ENCODE measurements around the gene CAV2.

CAV2 gene

DNA sequence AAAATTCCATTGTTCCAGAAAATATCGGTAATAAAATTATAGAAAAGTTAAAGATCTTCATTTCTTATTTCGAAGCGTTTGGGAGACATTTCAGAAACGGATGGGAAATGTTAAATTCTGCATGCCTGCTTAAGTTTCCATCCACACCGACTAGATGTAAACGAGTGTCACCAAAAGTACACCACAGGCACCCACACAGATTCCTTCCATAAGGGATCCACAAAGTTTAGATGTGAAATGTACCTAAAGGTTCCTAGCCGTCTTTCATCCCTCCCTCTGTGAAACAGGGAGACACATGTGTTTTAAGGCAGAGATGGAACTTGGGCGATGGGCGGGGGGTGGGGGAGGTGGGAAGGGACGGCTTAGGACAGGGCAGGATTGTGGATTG is 24.7 kb downstream of the CAV2 start:
- no peaks in the 10 kb centered on the region for H3K36me3 Mint-ChIP-seq (ENCODE audit: low read depth)
- H3K4me1 Mint-ChIP-seq (ENCODE audit: low read depth), result peaks cover 10% of the 10 kb centered on the region
- DNase-seq (ENCODE audit: low spot score), result no peak
- no peaks in the 10 kb centered on the region for H3K9me3 Mint-ChIP-seq
- H3K27ac Mint-ChIP-seq, result no peak overlapping the region
- peaks cover 83% of the 10 kb centered on the region for H3K27me3 Mint-ChIP-seq (ENCODE audit: low read depth)
- no peak overlapping the region for H3K4me3 Mint-ChIP-seq

DNA sequence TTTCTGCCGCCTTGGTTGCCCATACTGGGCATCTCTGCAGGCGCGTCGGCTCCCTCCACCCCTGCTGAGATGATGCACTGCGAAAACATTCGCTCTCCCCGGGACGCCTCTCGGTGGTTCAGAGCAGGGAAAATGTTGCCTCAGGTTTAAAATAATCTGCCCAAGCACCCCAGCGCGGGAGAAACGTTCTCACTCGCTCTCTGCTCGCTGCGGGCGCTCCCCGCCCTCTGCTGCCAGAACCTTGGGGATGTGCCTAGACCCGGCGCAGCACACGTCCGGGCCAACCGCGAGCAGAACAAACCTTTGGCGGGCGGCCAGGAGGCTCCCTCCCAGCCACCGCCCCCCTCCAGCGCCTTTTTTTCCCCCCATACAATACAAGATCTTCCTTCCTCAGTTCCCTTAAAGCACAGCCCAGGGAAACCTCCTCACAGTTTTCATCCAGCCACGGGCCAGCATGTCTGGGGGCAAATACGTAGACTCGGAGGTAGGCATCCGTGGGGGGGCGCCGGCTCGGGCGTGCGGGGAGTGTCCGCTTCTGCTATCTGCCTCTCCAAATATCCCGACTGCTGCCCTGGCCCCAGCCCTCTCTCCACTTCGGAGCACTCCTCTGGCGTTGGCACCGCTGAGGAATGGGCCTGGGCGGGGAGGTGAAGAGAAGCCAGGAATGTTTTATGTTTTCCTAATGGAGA is 25.2 kb downstream of the CAV2 start, which contains the start of gene CAV1:
Gene CAV1 (plus strand): TSS at position 428 of the 689 bp plus-strand sequence. CDS start 27 bp downstream, at position 455.
- H3K27me3 Mint-ChIP-seq (ENCODE audit: low read depth), result peaks cover 81% of the 10 kb centered on the region
- peak within 1 kb of the TSS; percentile 87 for H3K4me3 Mint-ChIP-seq
- H3K4me1 Mint-ChIP-seq (ENCODE audit: low read depth), result peaks cover 10% of the 10 kb centered on the region
- no peak within 1 kb of the TSS for H3K27ac Mint-ChIP-seq
- H3K9me3 Mint-ChIP-seq, result no peaks in the 10 kb centered on the region
- H3K36me3 Mint-ChIP-seq (ENCODE audit: low read depth), result no peaks in the 10 kb centered on the region
- DNase-seq (ENCODE audit: low spot score), result no peak

DNA sequence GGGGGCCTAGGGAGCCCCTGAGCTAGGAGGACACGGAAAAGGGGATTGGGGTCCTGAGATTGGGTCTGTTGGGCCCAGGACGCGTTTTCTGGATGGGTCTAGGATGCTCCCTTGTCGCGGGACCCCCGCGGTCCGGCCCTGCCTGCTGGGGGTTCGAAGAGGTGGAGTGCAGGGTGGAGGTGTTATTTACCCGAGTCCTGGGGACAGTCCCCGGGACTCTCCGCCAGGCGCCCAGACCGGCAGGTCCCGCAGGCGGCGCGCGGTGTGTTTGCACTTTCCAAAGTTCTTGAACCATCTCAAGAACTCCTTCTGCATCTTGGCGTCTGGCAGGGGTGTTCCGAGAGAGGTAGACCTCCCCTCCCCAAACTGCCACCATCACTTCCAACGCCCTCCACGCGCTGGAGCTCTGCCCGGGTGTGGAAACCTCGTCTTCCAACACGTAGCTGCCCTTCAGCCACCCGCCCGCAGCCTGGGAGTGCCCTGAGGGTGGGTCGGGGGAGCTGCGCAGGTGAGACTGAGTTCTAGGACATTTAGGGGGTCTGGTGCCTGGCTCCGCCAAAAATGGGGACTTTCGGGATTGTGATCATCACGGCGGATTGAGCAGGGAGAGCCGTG is 25.9 kb downstream of the CAV2 start:
- H3K4me1 Mint-ChIP-seq (ENCODE audit: low read depth), result peaks cover 10% of the 10 kb centered on the region
- peak; percentile 22 for DNase-seq (ENCODE audit: low spot score)
- no peaks in the 10 kb centered on the region for H3K36me3 Mint-ChIP-seq (ENCODE audit: low read depth)
- no peak overlapping the region for H3K27ac Mint-ChIP-seq
- peak overlapping the region; percentile 87 for H3K4me3 Mint-ChIP-seq
- no peaks in the 10 kb centered on the region for H3K9me3 Mint-ChIP-seq
- H3K27me3 Mint-ChIP-seq (ENCODE audit: low read depth), result peaks cover 79% of the 10 kb centered on the region

DNA sequence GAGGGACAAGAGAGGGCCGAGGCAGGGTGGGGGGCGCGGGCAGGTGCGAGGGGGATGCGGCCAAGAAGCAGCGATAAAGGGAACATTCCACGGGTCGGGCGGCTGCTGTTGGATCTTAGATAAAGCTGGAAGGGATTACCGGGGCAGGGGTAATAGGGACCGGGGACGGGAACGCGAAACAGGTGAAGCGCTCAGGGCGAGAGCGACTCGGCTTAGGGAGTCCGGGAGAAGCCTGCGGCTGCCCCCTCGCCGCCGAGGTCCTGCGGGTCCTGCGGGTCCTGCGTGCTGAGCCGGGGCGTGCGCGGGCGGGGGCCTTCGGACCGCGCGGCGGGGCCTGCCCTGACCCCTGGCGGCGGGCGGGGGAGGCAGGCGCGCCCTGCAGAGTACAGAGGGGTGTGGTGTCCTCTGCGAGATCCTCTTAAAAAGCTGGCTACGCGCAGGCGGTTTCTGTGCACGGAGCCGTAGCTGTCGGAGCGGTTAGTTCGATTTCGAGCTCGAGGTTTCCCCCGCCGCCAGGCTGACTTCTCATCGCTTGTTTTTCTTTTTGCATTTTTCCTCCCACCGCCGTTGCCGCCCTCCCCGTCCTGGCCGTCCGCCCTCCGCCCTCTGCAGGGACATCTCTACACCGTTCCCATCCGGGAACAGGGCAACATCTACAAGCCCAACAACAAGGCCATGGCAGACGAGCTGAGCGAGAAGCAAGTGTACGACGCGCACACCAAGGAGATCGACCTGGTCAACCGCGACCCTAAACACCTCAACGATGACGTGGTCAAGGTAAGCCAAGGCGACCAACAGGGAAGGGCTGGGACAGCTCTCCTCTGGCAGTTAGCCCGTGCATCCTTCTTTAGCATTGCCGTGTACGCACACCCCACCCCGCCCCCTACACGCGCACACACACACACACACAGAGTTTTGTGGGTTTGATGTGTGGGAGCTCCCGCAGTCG is 26.6 kb downstream of the CAV2 start:
- no peak overlapping the region for H3K27ac Mint-ChIP-seq
- H3K27me3 Mint-ChIP-seq (ENCODE audit: low read depth), result peaks cover 79% of the 10 kb centered on the region
- peak overlapping the region; percentile 87 for H3K4me3 Mint-ChIP-seq
- H3K9me3 Mint-ChIP-seq, result no peaks in the 10 kb centered on the region
- no peaks in the 10 kb centered on the region for H3K36me3 Mint-ChIP-seq (ENCODE audit: low read depth)
- H3K4me1 Mint-ChIP-seq (ENCODE audit: low read depth), result peaks cover 10% of the 10 kb centered on the region
- peak; percentile 66 for DNase-seq (ENCODE audit: low spot score)

DNA sequence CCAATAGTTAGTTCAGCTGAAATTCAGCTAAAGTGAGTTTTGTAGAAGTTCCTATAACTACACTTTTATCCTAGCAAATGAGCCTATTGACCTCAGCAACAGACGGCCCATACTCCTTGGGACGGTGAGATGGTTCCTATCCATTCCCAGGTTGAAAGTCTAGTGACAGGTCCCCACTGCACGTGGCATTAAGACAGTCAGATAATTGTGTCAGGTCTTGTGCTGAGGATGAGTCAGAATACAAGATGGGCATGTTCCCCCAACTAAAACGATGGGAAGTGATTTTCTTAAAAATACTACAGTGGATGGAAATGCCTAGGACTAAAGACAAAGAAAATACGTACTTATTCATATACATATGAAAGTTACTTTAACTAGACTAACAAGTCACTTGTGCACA is 27.4 kb downstream of the CAV2 start:
- DNase-seq (ENCODE audit: low spot score), result no peak

DNA sequence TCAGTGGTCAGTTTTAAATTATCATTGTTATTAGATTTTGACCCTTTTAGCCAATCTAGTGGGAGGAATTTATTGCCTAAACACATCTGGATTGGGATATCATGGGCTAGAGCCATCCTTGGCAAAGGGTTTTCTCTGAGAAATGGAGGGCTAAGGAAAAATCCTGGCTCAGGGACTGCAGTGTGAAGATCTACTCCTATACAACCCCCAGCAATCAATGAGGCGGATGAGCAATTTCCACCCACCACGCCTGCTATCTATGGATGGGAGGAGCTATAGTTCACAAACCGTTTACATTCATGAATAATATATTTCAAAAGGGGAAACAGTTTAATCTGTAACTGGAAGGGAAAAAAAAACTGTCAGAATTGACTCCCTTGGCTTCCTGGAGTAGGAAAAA is 28.0 kb downstream of the CAV2 start:
- no peak for DNase-seq (ENCODE audit: low spot score)
- Mint-ChIP-seq H3K4me3 (no peak overlapping the region), H3K27me3 (ENCODE audit: low read depth) (peaks cover 73% of the 10 kb centered on the region), H3K36me3 (ENCODE audit: low read depth) (no peaks in the 10 kb centered on the region), H3K9me3 (no peaks in the 10 kb centered on the region), H3K4me1 (ENCODE audit: low read depth) (peaks cover 10% of the 10 kb centered on the region), H3K27ac (no peak overlapping the region)

More for the DNA sequence above, 27.4 kb downstream of the CAV2 start:
- no peak overlapping the region for H3K27ac Mint-ChIP-seq
- H3K4me3 Mint-ChIP-seq, result peak overlapping the region; percentile 77
- no peaks in the 10 kb centered on the region for H3K9me3 Mint-ChIP-seq
- H3K4me1 Mint-ChIP-seq (ENCODE audit: low read depth), result peaks cover 10% of the 10 kb centered on the region
- H3K36me3 Mint-ChIP-seq (ENCODE audit: low read depth), result no peaks in the 10 kb centered on the region
- H3K27me3 Mint-ChIP-seq (ENCODE audit: low read depth), result peaks cover 75% of the 10 kb centered on the region

DNA sequence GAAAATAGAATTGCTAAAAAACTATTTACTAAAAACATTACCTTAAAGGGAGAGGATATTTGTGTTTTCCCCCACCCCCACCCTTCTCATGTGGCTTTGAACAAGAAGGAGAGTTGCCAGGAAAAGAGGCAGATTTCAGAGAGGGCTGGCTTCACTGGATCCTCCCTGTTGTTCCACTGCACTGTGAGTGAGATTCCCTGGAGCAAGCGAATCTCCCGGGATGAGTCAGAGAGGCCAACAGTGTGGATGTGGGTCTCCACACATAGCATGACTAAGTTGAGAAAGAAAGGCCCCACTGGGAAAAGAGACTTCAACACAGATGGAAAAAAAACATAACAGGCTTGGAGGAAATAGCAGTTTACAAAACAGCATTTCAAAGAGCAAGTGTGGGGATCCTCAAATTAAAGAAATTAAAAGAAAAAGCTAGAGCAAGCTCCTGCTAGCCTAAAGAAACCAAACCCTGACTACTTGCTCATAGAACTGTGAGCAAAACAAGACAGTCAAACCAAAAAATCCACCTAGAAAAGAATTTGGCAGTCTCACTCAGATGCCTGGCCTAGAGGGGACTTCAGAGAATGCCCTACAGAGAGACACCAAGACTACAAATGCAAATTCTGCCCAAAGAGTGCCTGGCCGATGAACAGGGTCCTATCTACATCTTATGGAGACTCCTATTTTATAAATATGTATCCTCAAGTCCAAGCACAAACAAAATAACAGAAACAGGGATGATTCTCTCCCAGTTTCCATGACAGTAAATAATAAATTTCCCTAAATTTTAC is 28.7 kb downstream of the CAV2 start:
- H3K4me3 Mint-ChIP-seq, result no peak overlapping the region
- peaks cover 10% of the 10 kb centered on the region for H3K4me1 Mint-ChIP-seq (ENCODE audit: low read depth)
- no peaks in the 10 kb centered on the region for H3K9me3 Mint-ChIP-seq
- H3K36me3 Mint-ChIP-seq (ENCODE audit: low read depth), result no peaks in the 10 kb centered on the region
- H3K27ac Mint-ChIP-seq, result no peak overlapping the region
- H3K27me3 Mint-ChIP-seq (ENCODE audit: low read depth), result peaks cover 71% of the 10 kb centered on the region
- no peak for DNase-seq (ENCODE audit: low spot score)

DNA sequence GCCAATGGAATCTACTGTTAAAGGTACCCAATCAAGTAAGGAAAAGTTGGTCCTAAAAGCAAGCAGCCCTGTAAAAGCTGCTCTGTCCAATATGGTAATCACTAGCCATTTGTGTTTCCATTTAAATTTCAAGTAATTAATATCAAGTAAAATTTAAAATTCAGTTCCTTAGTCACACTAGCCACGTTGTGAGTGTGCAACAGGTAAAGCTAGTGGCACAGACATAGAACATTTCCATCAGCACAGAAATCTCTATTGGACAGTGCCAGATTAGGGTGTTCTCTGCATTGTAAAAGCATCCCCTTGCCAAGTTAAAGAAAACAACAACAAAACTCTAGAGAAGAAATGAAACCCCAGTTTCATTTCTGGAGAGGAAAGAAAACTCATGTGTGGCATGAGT is 29.7 kb downstream of the CAV2 start:
- Mint-ChIP-seq H3K36me3 (ENCODE audit: low read depth) (no peaks in the 10 kb centered on the region), H3K27me3 (ENCODE audit: low read depth) (peaks cover 60% of the 10 kb centered on the region), H3K27ac (no peak overlapping the region), H3K4me1 (ENCODE audit: low read depth) (peaks cover 10% of the 10 kb centered on the region), H3K9me3 (no peaks in the 10 kb centered on the region), H3K4me3 (no peak overlapping the region)
- no peak for DNase-seq (ENCODE audit: low spot score)

DNA sequence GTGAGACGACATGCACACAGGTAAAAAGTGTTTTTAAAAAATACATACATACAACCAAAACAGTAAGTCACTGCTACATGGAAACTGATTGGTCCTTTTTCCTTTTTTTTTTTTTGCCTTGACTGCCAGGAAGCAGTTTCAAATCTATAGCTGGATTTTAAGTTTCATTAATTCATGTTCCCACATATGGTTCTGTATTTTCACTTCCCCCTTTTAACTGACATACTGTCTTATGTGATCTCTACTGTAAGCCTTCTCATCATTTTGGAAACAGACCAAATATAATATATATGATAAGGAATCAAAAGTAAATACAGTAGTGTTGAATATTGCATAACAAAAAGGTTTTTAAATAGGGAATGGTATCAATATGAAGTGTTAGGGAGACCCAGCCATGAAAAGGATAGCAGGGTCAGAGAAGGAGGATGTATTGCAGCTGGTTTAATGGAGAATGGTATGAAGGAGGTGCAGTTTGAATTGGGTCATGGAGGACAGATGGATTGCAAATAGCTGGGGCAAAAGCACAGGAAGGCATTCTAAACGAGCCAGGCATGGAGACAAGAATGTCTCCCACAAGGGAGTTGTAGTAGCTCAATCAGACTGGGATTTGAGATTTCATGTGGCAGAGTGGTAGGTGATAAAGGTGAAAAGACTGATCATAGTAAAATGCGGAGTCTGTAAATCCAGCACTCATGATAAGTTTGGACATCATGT is 30.7 kb downstream of the CAV2 start:
- H3K4me1 Mint-ChIP-seq (ENCODE audit: low read depth), result peaks cover 4% of the 10 kb centered on the region
- H3K27me3 Mint-ChIP-seq (ENCODE audit: low read depth), result peaks cover 51% of the 10 kb centered on the region
- no peaks in the 10 kb centered on the region for H3K9me3 Mint-ChIP-seq
- no peak for DNase-seq (ENCODE audit: low spot score)
- no peak overlapping the region for H3K27ac Mint-ChIP-seq
- H3K4me3 Mint-ChIP-seq, result no peak overlapping the region
- H3K36me3 Mint-ChIP-seq (ENCODE audit: low read depth), result no peaks in the 10 kb centered on the region

DNA sequence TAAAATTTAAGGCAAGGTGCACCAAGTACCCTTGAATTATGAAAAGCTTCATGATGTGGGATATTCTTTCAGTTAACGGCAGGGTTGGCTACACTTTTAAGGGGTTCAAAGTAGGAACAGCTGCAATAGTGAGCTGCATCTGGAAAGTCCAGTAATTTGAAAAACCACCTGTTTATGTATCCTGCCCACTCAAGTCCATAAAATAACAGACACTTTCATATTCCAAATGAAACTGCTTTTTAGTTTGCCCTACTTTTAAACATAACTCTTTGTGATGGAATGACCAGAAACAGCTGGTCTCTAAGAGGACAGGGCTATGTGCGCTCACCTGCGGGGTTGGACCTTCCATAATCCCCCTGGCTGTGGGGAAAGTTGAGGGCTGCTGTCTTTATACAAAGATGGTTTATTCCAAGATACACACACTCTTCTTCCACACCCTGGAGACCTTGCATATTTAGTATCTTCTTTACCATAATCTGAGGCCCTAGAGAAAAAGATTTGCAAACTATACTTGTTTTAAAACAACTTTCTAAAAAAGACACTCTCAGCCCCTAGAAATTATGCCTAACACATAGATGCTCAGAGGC is 32.7 kb downstream of the CAV2 start:
- no peak for DNase-seq (ENCODE audit: low spot score)

DNA sequence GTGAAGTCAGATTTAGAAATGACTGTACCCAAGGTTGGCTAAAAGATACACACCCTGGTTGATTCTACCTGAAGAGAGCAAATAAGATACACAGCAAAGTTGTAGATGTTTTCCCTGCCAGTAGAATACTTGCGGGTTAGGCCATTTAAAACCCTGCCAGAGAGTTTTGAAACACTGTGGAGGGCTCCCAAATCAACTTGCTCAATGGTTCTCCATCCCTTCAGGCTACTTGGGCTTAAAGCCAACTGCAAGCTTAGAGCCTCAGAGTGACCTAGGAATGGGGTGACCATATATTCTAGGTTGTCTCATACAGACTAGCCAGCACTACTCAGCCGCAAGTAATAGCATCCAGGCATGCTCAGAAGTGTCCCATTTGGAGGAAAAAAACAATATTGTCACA is 35.3 kb downstream of the CAV2 start:
- no peaks in the 10 kb centered on the region for H3K36me3 Mint-ChIP-seq (ENCODE audit: low read depth)
- H3K27ac Mint-ChIP-seq, result no peak overlapping the region
- H3K27me3 Mint-ChIP-seq (ENCODE audit: low read depth), result peaks cover 18% of the 10 kb centered on the region
- H3K4me3 Mint-ChIP-seq, result no peak overlapping the region
- no peaks in the 10 kb centered on the region for H3K4me1 Mint-ChIP-seq (ENCODE audit: low read depth)
- no peak for DNase-seq (ENCODE audit: low spot score)
- no peaks in the 10 kb centered on the region for H3K9me3 Mint-ChIP-seq

More for the DNA sequence above, 32.7 kb downstream of the CAV2 start:
- Mint-ChIP-seq H3K36me3 (ENCODE audit: low read depth) (no peaks in the 10 kb centered on the region), H3K27ac (no peak overlapping the region), H3K9me3 (no peaks in the 10 kb centered on the region), H3K27me3 (ENCODE audit: low read depth) (peaks cover 33% of the 10 kb centered on the region), H3K4me3 (no peak overlapping the region), H3K4me1 (ENCODE audit: low read depth) (no peaks in the 10 kb centered on the region)

DNA sequence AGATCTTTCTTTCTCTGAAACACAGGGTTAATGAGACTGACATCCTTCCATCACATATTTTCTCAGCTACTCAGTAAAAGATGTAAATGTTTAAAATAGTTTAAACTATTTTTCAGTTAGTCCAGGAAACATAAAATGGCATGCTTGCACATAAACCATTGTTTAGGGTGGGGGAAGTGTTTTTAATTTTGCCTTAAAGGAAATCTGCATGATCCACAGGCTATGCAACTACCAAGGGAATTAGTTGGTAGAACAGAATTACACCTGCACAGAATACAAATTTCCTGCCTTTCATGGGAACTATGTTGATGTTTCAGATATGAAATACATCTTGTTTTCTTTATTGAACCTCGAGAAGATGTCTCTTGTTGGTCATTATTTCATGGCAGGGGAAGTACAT is 35.9 kb downstream of the CAV2 start:
- no peak overlapping the region for H3K27ac Mint-ChIP-seq
- no peaks in the 10 kb centered on the region for H3K36me3 Mint-ChIP-seq (ENCODE audit: low read depth)
- H3K4me3 Mint-ChIP-seq, result no peak overlapping the region
- no peaks in the 10 kb centered on the region for H3K4me1 Mint-ChIP-seq (ENCODE audit: low read depth)
- H3K9me3 Mint-ChIP-seq, result no peaks in the 10 kb centered on the region
- DNase-seq (ENCODE audit: low spot score), result no peak
- H3K27me3 Mint-ChIP-seq (ENCODE audit: low read depth), result peaks cover 16% of the 10 kb centered on the region

DNA sequence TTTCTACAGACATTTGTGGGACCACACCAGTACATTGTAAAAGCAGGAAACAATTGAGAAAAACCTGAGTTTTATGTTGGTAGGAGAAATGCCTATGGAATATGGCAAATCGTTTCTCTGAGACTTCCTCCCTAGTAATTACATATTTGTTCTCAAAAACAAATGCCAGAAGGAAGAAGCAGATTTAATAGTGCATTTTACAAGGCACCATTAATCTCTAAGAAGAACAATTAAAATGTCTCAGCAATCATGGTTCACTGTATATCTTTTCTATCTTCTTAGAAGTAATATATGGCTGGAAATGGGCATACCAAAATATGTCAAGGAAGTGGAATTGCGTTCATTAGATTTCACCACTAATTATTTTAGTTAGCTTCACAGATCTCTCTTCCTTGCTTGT is 38.6 kb downstream of the CAV2 start:
- Mint-ChIP-seq H3K4me1 (ENCODE audit: low read depth) (no peaks in the 10 kb centered on the region), H3K36me3 (ENCODE audit: low read depth) (no peaks in the 10 kb centered on the region), H3K27me3 (ENCODE audit: low read depth) (peaks cover 7% of the 10 kb centered on the region), H3K4me3 (no peak overlapping the region), H3K27ac (no peak overlapping the region), H3K9me3 (no peaks in the 10 kb centered on the region)
- no peak for DNase-seq (ENCODE audit: low spot score)
